ENCODE data around the gene ZNF860. TPM values are rescaled to one million over a fixed set of nuclear protein-coding genes. Genes with fewer than 3 reads are reported as not detected.

The ZNF860 gene
- polyA plus RNA-seq, 3 donors, result not detected

GRCh38 chr3:32002561-32003368 is 21.2 kb downstream of the ZNF860 start:
- Mint-ChIP-seq H3K27ac (peak overlapping the region in 1 of 7 donors; percentile 78), H3K4me3 (no peak overlapping the region), H3K4me1 (peaks cover 10% of the 10 kb centered on the region), H3K27me3 (ENCODE audit: low read depth in 3 of 3) (peaks cover 0 to 1% (median 0%) of the 10 kb centered on the region in 3 donors), H3K9me3 (peaks cover 0 to 3% (median 0%) of the 10 kb centered on the region in 7 donors), H3K36me3 (no peaks in the 10 kb centered on the region)
- no peak overlapping the region for H3K9ac ChIP-seq (ENCODE audit: insufficient read depth, low read length, poor library complexity, severe bottlenecking)
- H2AFZ ChIP-seq (ENCODE audit: insufficient read depth, low read depth, low read length, poor library complexity, severe bottlenecking), result no peak overlapping the region
- intact Hi-C loops (cut with micrococcal nuclease), result no loop called here
- no peaks in the 10 kb centered on the region for H4K20me1 ChIP-seq (ENCODE audit: insufficient read depth, low read length)
- H3K36me3 ChIP-seq (replicated peaks in 1 of 2; ENCODE audit: control insufficient read depth in 1 of 2, insufficient read depth in 2 of 2, low read length in 2 of 2), result no peaks in the 10 kb centered on the region
- no peak for TF ChIP-seq CTCF (IDR thresholded peaks at IDR 0.05)
- no peak overlapping the region for H3K4me2 ChIP-seq (replicated peaks; ENCODE audit: extremely low read depth, low read length, poor library complexity, severe bottlenecking)
- no peak overlapping the region for H3K4me3 ChIP-seq (replicated peaks in 1 of 3; ENCODE audit: low read depth in 2 of 3, low read length in 3 of 3)
- no peaks in the 10 kb centered on the region for H3K27me3 ChIP-seq (ENCODE audit: control insufficient read depth in 2 of 2, insufficient read depth in 2 of 2, low read length in 2 of 2)
- no peaks in the 10 kb centered on the region for H3K9me3 ChIP-seq (replicated peaks in 1 of 2; ENCODE audit: control insufficient read depth in 1 of 2, insufficient read depth in 1 of 2, low read length in 2 of 2)
- WGBS (ENCODE audit: insufficient coverage), result 0% methylated on average over 2 of the region's 6 CpGs
- H3K27ac ChIP-seq (ENCODE audit: low read depth in 1 of 2, low read length in 2 of 2), result no peak overlapping the region
- peaks cover 0 to 8% of the 10 kb centered on the region in 2 donors for H3K4me1 ChIP-seq (ENCODE audit: control insufficient read depth in 1 of 2, insufficient read depth in 2 of 2, low read length in 2 of 2)
- peak in 1 of 3 donors; percentile 8 for DNase-seq
- no peaks in the 10 kb centered on the region for H3K79me2 ChIP-seq (ENCODE audit: insufficient read depth, low read length)

DNA sequence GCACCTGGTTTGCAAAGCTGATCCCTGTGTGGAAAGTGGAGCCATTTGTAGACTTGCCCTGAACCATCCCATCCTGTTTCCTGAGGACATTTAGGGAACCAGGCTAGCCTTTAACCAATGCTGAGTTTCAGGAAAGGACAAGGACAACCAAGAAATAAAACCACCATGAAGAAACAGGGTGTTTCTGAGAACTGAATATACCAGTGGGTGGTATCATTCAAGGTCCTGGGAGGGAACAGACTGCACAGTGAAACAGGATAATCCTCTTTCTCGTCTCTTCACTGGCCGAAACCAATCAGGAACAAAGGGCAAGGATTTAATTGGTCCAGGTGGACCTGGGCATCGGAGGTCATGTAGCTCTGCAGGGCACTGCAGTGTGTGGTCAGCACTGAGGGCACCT is 21.8 kb downstream of the ZNF860 start:
- Mint-ChIP-seq H3K9me3 (peaks cover 0 to 3% (median 0%) of the 10 kb centered on the region in 7 donors), H3K4me3 (no peak overlapping the region), H3K36me3 (no peaks in the 10 kb centered on the region), H3K27me3 (ENCODE audit: low read depth in 3 of 3) (no peaks in the 10 kb centered on the region), H3K27ac (no peak overlapping the region), H3K4me1 (peaks cover 10% of the 10 kb centered on the region)
- no peaks in the 10 kb centered on the region for H3K27me3 ChIP-seq (ENCODE audit: control insufficient read depth in 2 of 2, insufficient read depth in 2 of 2, low read length in 2 of 2)
- 88% methylated on average over 3 of the region's 3 CpGs for WGBS (ENCODE audit: insufficient coverage)
- TF ChIP-seq CTCF (IDR thresholded peaks at IDR 0.05), result no peak
- no peaks in the 10 kb centered on the region for H3K36me3 ChIP-seq (replicated peaks in 1 of 2; ENCODE audit: control insufficient read depth in 1 of 2, insufficient read depth in 2 of 2, low read length in 2 of 2)
- H3K4me1 ChIP-seq (ENCODE audit: control insufficient read depth in 1 of 2, insufficient read depth in 2 of 2, low read length in 2 of 2), result peaks cover 0 to 8% of the 10 kb centered on the region in 2 donors
- H3K79me2 ChIP-seq (ENCODE audit: insufficient read depth, low read length), result no peaks in the 10 kb centered on the region
- no peaks in the 10 kb centered on the region for H3K9me3 ChIP-seq (replicated peaks in 1 of 2; ENCODE audit: control insufficient read depth in 1 of 2, insufficient read depth in 1 of 2, low read length in 2 of 2)
- intact Hi-C loops (cut with micrococcal nuclease), result no loop called here
- H3K9ac ChIP-seq (ENCODE audit: insufficient read depth, low read length, poor library complexity, severe bottlenecking), result no peak overlapping the region
- no peak overlapping the region for H3K4me2 ChIP-seq (replicated peaks; ENCODE audit: extremely low read depth, low read length, poor library complexity, severe bottlenecking)
- H4K20me1 ChIP-seq (ENCODE audit: insufficient read depth, low read length), result no peaks in the 10 kb centered on the region
- DNase-seq, result no peak
- no peak overlapping the region for H2AFZ ChIP-seq (ENCODE audit: insufficient read depth, low read depth, low read length, poor library complexity, severe bottlenecking)
- H3K4me3 ChIP-seq (replicated peaks in 1 of 3; ENCODE audit: low read depth in 2 of 3, low read length in 3 of 3), result no peak overlapping the region
- H3K27ac ChIP-seq (ENCODE audit: low read depth in 1 of 2, low read length in 2 of 2), result no peak overlapping the region

Measured in CD14-positive monocyte (primary cell).